ENCODE measurements around the gene FAU. TPM values are rescaled to one million over a fixed set of nuclear protein-coding genes. Genes with fewer than 3 reads are reported as not detected.

The FAU gene
- total and polyA plus RNA-seq, 9 of the 15 experiments (the other 6 are each of a cell fraction or from before 2014, with no cell fraction given): 433 to 1,827 (median 942) TPM

DNA sequence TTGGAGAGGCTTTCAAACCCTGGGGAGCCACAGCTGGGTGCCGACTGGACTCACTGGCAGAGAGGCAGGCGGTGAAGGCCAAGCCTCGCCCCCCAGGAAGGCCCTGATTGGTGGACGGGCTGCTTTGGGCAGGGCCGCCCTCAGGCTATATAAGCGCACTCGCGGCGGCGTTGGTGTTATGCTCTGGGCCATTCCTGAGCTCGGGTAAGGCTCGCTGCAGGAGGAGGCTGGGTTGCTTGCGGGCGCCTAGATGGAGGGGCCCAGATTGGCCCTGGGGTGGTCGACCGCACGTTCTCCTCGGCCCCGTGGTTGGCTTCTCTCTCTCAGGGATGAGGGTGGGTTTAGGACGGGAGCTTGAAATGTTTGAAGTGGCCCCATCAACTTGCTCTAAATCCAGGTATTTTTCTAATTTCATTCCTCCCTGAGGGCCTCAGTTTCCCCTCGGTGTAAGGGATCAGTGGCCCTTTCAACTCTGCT is 48.2 kb upstream of the FAU start, which contains the start of gene SPDYC:
Gene SPDYC, plus strand, starts transcription at position 176 of the 477 bp plus-strand sequence. CDS start 1,125 bp downstream, outside the sequence.
- no peaks in the 10 kb centered on the region for H4K20me1 ChIP-seq (replicated peaks; ENCODE audit: control insufficient read depth, insufficient read depth, low read length)
- H3K4me1 ChIP-seq (replicated peaks in 1 of 2; ENCODE audit: control insufficient read depth in 2 of 2, insufficient read depth in 2 of 2, low read length in 2 of 2): peaks cover 45 to 49% of the 10 kb centered on the region in 2 experiments
- WGBS (ENCODE audit: insufficient coverage, low coverage, missing lambda C conversion rate): under 1% methylated on average over 20 of the region's 21 CpGs
- no peaks in the 10 kb centered on the region; a peak in 1 of 5 replicates for H3K27me3 ChIP-seq (ENCODE audit: control insufficient read depth in 2 of 2, insufficient read depth in 2 of 2, low read length in 2 of 2)
- H3K4me3 ChIP-seq: peak within 1 kb of the TSS; percentile 37
- H3K36me3 ChIP-seq (ENCODE audit: control insufficient read depth, insufficient read depth, low read length): no peaks in the 10 kb centered on the region
- H3K9me1 ChIP-seq (ENCODE audit: control insufficient read depth, insufficient read depth, low read length): no peaks in the 10 kb centered on the region
- in situ Hi-C loops (cut with MboI): no loop called here
- ATAC-seq: peak; percentile 97
- CTCF ChIA-PET (ENCODE audit: low intra/inter-chr PET ratio): interaction anchor here (0.6 kb wide), 1 partner anchor 13 kb away, joined by 3 read pairs; no protein-coding TSS in a partner anchor
- DNase-seq (ENCODE audit: extremely low read depth in 1 of 4, low spot score in 3 of 4): peak; percentile 96 to 98 (median 98)
- H2AFZ ChIP-seq (ENCODE audit: low read depth, low read length): peak within 1 kb of the TSS; percentile 93
- FAIRE-seq: peak; percentile 89
- H3K27ac ChIP-seq (ENCODE audit: extremely low read depth, low read depth, low read length): peak within 1 kb of the TSS; percentile 87
- H3K9ac ChIP-seq (ENCODE audit: insufficient read depth in 1 of 2, low read depth in 2 of 2, low read length in 2 of 2): peak within 1 kb of the TSS; percentile 69 to 88
- POLR2A ChIA-PET: interaction anchor here (0.6 to 5.9 kb wide), 40 partner anchors 8 to 420 kb away, joined by 3 to 90 read pairs (median 4); partner anchors contain the start of genes CAPN1, FAU, MAJIN and MRPL49
- H3K9me3 ChIP-seq (replicated peaks; ENCODE audit: control insufficient read depth, insufficient read depth, low read depth, low read length): no peaks in the 10 kb centered on the region
- no TSS peak for BruUV-seq (replicated peaks)
- H3K4me2 ChIP-seq (ENCODE audit: insufficient read depth, low read length): peak within 1 kb of the TSS; percentile 79
- peaks cover 6% of the 10 kb centered on the region; the same call in 1 of the 3 replicates for H3K79me2 ChIP-seq (ENCODE audit: control insufficient read depth, insufficient read depth, low read length)
- intact Hi-C loops (cut with micrococcal nuclease): no loop called here
- TF ChIP-seq, protein P1, sequence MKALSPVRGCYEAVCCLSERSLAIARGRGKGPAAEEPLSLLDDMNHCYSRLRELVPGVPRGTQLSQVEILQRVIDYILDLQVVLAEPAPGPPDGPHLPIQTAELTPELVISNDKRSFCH (CRISPR knock-in tag; IDR thresholded peaks at IDR 0.05): no peak
- TF ChIP-seq, protein P1 (tag; IDR thresholded peaks at IDR 0.05): 0 out of 2 replicates have a peak, but pooled peaks have one; percentile 35
- TF ChIP-seq RBM14 (IDR thresholded peaks at IDR 0.05; ENCODE audit: borderline replicate concordance, insufficient read depth, low read depth, low read length) (peak; percentile 89; the same call in 1 of the 2 replicates), ZNF77 (CRISPR knock-in tag; IDR thresholded peaks at IDR 0.05) (no peak), ZZZ3 (IDR thresholded peaks at IDR 0.05) (no peak), CBX1 (IDR thresholded peaks at IDR 0.05; ENCODE audit: low read depth) (peak; percentile 94), ZNF143 (CRISPR knock-in tag; IDR thresholded peaks at IDR 0.05) (no peak), CHCHD3 (CRISPR knock-in tag; IDR thresholded peaks at IDR 0.05) (peak; percentile 63; the same call in 1 of the 2 replicates), GTF2E2 (tag; IDR thresholded peaks at IDR 0.05) (peak; percentile 83; the same call in 1 of the 2 replicates), SNRNP70 (optimal IDR thresholded peaks at IDR 0.05; ENCODE audit: low read depth, low read length) (no peak), SRF (CRISPR knock-in tag; IDR thresholded peaks at IDR 0.05) (peak in 1 of 2 experiments; percentile 78; a peak in 1 of 4 replicates), SREBF2 (CRISPR knock-in tag; IDR thresholded peaks at IDR 0.05) (no peak), NR2C1 (IDR thresholded peaks at IDR 0.05) (no peak), NR2C1 (tag; IDR thresholded peaks at IDR 0.05) (no peak), KLF1 (tag; IDR thresholded peaks at IDR 0.05) (0 out of 2 replicates have a peak, but pooled peaks have one; percentile 17), NFIC (IDR thresholded peaks at IDR 0.05) (peak; percentile 69), POLR2H (tag; IDR thresholded peaks at IDR 0.05; ENCODE audit: low read depth) (peak; percentile 98), STAT5B (CRISPR knock-in tag; IDR thresholded peaks at IDR 0.05) (no peak), ATF1 (CRISPR knock-in tag; IDR thresholded peaks at IDR 0.05) (no peak), ATF1 (tag; IDR thresholded peaks at IDR 0.05) (peak; percentile 43)
- TF ChIP-seq, protein P2, sequence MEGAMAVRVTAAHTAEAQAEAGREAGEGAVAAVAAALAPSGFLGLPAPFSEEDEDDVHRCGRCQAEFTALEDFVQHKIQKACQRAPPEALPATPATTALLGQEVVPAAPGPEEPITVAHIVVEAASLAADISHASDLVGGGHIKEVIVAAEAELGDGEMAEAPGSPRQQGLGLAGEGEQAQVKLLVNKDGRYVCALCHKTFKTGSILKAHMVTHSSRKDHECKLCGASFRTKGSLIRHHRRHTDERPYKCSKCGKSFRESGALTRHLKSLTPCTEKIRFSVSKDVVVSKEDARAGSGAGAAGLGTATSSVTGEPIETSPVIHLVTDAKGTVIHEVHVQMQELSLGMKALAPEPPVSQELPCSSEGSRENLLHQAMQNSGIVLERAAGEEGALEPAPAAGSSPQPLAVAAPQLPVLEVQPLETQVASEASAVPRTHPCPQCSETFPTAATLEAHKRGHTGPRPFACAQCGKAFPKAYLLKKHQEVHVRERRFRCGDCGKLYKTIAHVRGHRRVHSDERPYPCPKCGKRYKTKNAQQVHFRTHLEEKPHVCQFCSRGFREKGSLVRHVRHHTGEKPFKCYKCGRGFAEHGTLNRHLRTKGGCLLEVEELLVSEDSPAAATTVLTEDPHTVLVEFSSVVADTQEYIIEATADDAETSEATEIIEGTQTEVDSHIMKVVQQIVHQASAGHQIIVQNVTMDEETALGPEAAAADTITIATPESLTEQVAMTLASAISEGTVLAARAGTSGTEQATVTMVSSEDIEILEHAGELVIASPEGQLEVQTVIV (CRISPR knock-in tag; IDR thresholded peaks at IDR 0.05; ENCODE audit: borderline replicate concordance): no peak
- TF ChIP-seq, protein P3, sequence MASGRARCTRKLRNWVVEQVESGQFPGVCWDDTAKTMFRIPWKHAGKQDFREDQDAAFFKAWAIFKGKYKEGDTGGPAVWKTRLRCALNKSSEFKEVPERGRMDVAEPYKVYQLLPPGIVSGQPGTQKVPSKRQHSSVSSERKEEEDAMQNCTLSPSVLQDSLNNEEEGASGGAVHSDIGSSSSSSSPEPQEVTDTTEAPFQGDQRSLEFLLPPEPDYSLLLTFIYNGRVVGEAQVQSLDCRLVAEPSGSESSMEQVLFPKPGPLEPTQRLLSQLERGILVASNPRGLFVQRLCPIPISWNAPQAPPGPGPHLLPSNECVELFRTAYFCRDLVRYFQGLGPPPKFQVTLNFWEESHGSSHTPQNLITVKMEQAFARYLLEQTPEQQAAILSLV (tag; IDR thresholded peaks at IDR 0.05): no peak
